GM12878 (cell line): ENCODE results near the gene GORASP2. TPM values are rescaled to one million over a fixed set of nuclear protein-coding genes. Genes with fewer than 3 reads are reported as not detected.

ENCODE experiments used
- ATAC-seq: fragments of 200-7000 bp; cut with Tn5 transposase; 3 replicates; pipeline ENCODE4 v1.9.1; 2020; ENCODE audit warnings: mild to moderate bottlenecking, moderate library complexity
- BruUV-seq: library from RNA; stranded (reverse); fragments of 400-500 nt; replicated peaks from 2 replicates; lab custom pipeline; 2021; lab: Mats Ljungman, UMichigan
- CTCF ChIA-PET: fragments of 300-600 bp; sonication (Branson Sonifier 250); formaldehyde crosslinking; extraction: SDS; loops from one replicate; lab custom pipeline; 2021; ENCODE audit warnings: inconsistent platforms; lab: Yijun Ruan, JAX
- POLR2A ChIA-PET: fragments of 350-600 bp; formaldehyde crosslinking; extraction: SDS; loops from one replicate; lab custom pipeline; 2021; ENCODE audit warnings: inconsistent platforms; lab: Charles Lee
- RAD21 ChIA-PET: fragments of 300-600 bp; sonication (Branson Sonifier 250); formaldehyde crosslinking; loops from one replicate; lab custom pipeline; 2023; ENCODE audit warnings: antibody characterized with exemption; ENCODE audit not compliant: unreplicated experiment; lab: Charles Lee
- SMC1A ChIA-PET: fragments of 300-600 bp; sonication (Branson Sonifier 250); formaldehyde crosslinking; loops from one replicate; lab custom pipeline; 2023; ENCODE audit not compliant: unreplicated experiment, uncharacterized antibody; lab: Charles Lee
- DNase-seq: peaks from one replicate; pipeline ENCODE4 v3.0.0-alpha.2; 2011; ENCODE audit warnings: low read depth, low spot score
- FAIRE-seq: peaks from 3 replicates; lab custom pipeline; 2011; peaks lifted over from hg19 to GRCh38; lab: Jason Lieb, UNC
- H2AFZ ChIP-seq: 2 replicates; pipeline ENCODE4 v1.6.0; 2011; ENCODE audit warnings: low read depth, low read length, control low read depth; ENCODE audit not compliant: control insufficient read depth
- H3K27ac ChIP-seq: 2 replicates; pipeline ENCODE4 v1.5.1; 2011; ENCODE audit warnings: control low read depth; ENCODE audit not compliant: control insufficient read depth, insufficient read depth
- H3K27me3 ChIP-seq, 2 experiments: replicated peaks in 1 of 2; 2 replicates each; pipeline versions ENCODE4 v1.6.0 to v1.6.1; 2011; ENCODE audit warnings: low read length in 1 of 2; ENCODE audit not compliant: control insufficient read depth in 2 of 2, insufficient read depth in 2 of 2
- H3K36me3 ChIP-seq, 2 experiments: 2 replicates each; pipeline ENCODE4 v1.5.1; 2011; ENCODE audit warnings: low read length in 1 of 2; ENCODE audit not compliant: control insufficient read depth in 2 of 2, insufficient read depth in 2 of 2
- H3K4me1 ChIP-seq: 2 replicates; pipeline ENCODE4 v1.6.1; 2011; ENCODE audit warnings: mild to moderate bottlenecking, low read length, moderate library complexity, mixed read lengths; ENCODE audit not compliant: control insufficient read depth, insufficient read depth
- H3K4me2 ChIP-seq: 2 replicates; pipeline ENCODE4 v1.6.0; 2011; ENCODE audit warnings: control low read depth; ENCODE audit not compliant: control insufficient read depth, insufficient read depth
- H3K4me3 ChIP-seq: fragments of 200-600 bp; sonication (generic); 2 replicates; pipeline ENCODE4 v1.5.1; 2016
- H3K79me2 ChIP-seq: 2 replicates; pipeline ENCODE4 v1.6.0; 2011; ENCODE audit warnings: low read length; ENCODE audit not compliant: control insufficient read depth, insufficient read depth
- H3K9ac ChIP-seq: 2 replicates; pipeline ENCODE4 v1.8.0; 2011; ENCODE audit warnings: low read length, control low read depth, mixed read lengths; ENCODE audit not compliant: control insufficient read depth, insufficient read depth
- H3K9me3 ChIP-seq: replicated peaks from 3 replicates; pipeline ENCODE4 v1.5.1; 2011; ENCODE audit warnings: mild to moderate bottlenecking, low read length; ENCODE audit not compliant: control insufficient read depth, insufficient read depth
- H4K20me1 ChIP-seq: 2 replicates; pipeline ENCODE4 v1.6.0; 2011; ENCODE audit not compliant: control insufficient read depth, insufficient read depth
- BRCA1 ChIP-seq: IDR thresholded peaks from 2 replicates; pipeline ENCODE4 v1.6.1; 2011; ENCODE audit warnings: low read depth, low read length, improper control_type of control experiment
- CREM ChIP-seq: IDR thresholded peaks from 2 replicates; pipeline ENCODE4 v1.6.1; 2014; ENCODE audit warnings: antibody characterized with exemption, low read depth
- IKZF2 ChIP-seq, 2 experiments: fragments of 450-650 bp; IDR thresholded peaks; 2 replicates each; pipeline ENCODE4 v1.6.1; 2017; ENCODE audit warnings: mild to moderate bottlenecking in 2 of 2, moderate library complexity in 2 of 2
- MTA2 ChIP-seq: fragments of 450-650 bp; IDR thresholded peaks from 2 replicates; pipeline ENCODE4 v1.6.1; 2016; ENCODE audit warnings: low read depth, mild to moderate bottlenecking, moderate library complexity
- NBN ChIP-seq: fragments of 450-650 bp; IDR thresholded peaks from 2 replicates; pipeline ENCODE4 v1.6.1; 2016
- NFYA ChIP-seq: IDR thresholded peaks from 2 replicates; pipeline ENCODE4 v1.6.1; 2011; ENCODE audit warnings: low read depth, mild to moderate bottlenecking, low read length, improper control_type of control experiment, borderline replicate concordance
- PKNOX1 ChIP-seq: fragments of 450-650 bp; IDR thresholded peaks from 2 replicates; pipeline ENCODE4 v1.6.1; 2016; ENCODE audit warnings: mild to moderate bottlenecking
- POU2F2 ChIP-seq: IDR thresholded peaks from 3 replicates; pipeline ENCODE4 v1.6.1; 2011; ENCODE audit warnings: low read depth, mild to moderate bottlenecking, low read length, borderline replicate concordance
- RAD21 ChIP-seq: IDR thresholded peaks from 2 replicates; pipeline ENCODE4 v1.6.1; 2011; ENCODE audit warnings: mild to moderate bottlenecking, low read depth, low read length, moderate library complexity; ENCODE audit not compliant: insufficient read depth
- REST ChIP-seq: IDR thresholded peaks from 2 replicates; pipeline ENCODE4 v1.6.1; 2012; ENCODE audit warnings: mild to moderate bottlenecking, low read depth, low read length
- SREBF2 ChIP-seq: IDR thresholded peaks from 2 replicates; pipeline ENCODE4 v1.6.1; 2012; ENCODE audit warnings: mild to moderate bottlenecking, low read length
- USF2 ChIP-seq: IDR thresholded peaks from 2 replicates; pipeline ENCODE4 v1.6.1; 2011; ENCODE audit warnings: low read depth, low read length, improper control_type of control experiment, borderline replicate concordance
- ZBTB11 ChIP-seq: fragments of 450-650 bp; formaldehyde crosslinking; IDR thresholded peaks from 2 replicates; pipeline ENCODE4 v1.5.0; 2022; ENCODE audit warnings: mild to moderate bottlenecking, missing genetic modification characterization
- ZSCAN29 ChIP-seq: fragments of 450-650 bp; IDR thresholded peaks from 2 replicates; pipeline ENCODE4 v1.6.1; 2017; ENCODE audit warnings: mild to moderate bottlenecking, moderate library complexity
- WGBS: methylation state at CpG from one replicate; pipeline ENCODE4 v1.1.6; 2016; ENCODE audit warnings: low lambda C conversion rate; ENCODE audit not compliant: insufficient replicate concordance, insufficient coverage; ENCODE audit errors: missing lambda C conversion rate; 5-methylcytosine and 5-hydroxymethylcytosine counted together
- in situ Hi-C: fragments of 300-500 bp; cut with MboI; formaldehyde crosslinking; loops from 9 replicates; pipeline ENCODE4 v1.14.3; 2018; ENCODE audit warnings: mixed read lengths
- intact Hi-C: fragments of 100-400 bp; cut with micrococcal nuclease; formaldehyde crosslinking; loops from one replicate; pipeline ENCODE4 v1.14.2; 2022; ENCODE audit not compliant: unreplicated experiment
- polyA plus RNA-seq, 11 experiments: library from polyadenylated mRNA; depleted of rRNA in 4 of 11; unstranded in 6 of 11; stranded (reverse) in 5 of 11; fragments of >200 nt; fragmentation: Nextera tagmentation in 4 of 11; fragmentation: Illumina TruSeq in 1 of 11; extraction: Ambion mirVana in 4 of 11; extraction: Trizol in 1 of 11; gene quantifications; 1 replicate in 1 of 11; 2 replicates in 10 of 11; pipeline versions ENCODE4 v1.2.1 to v1.2.3, GENCODE V29; 2011 to 2016; ENCODE audit warnings: inconsistent platforms in 2 of 11, missing spikeins in 2 of 11, low read depth in 1 of 11
- total RNA-seq, 4 experiments: library from RNA; depleted of rRNA in 3 of 4; stranded (reverse); fragments of >200 nt in 3 of 4; fragmentation: Illumina TruSeq in 1 of 4; extraction: Trizol in 1 of 4; gene quantifications; 2 replicates each; pipeline versions ENCODE4 v1.2.1 to v1.2.3, GENCODE V29; 2013 to 2021

The GORASP2 gene
- total and polyA plus RNA-seq, 10 of the 15 experiments (the other 5 are each of a cell fraction or from before 2014, with no cell fraction given): 26.3 to 169 (median 103) TPM

GRCh38 chr2:170973225-170973491, 44.1 kb downstream of the GORASP2 start:
- Histone ChIP-seq H3K27ac (0 out of 2 replicates have a peak overlapping the region, but pooled peaks have one; percentile 38), H2AFZ (peak overlapping the region; percentile 84), H4K20me1 (no peaks in the 10 kb centered on the region), H3K4me1 (peaks cover 10% of the 10 kb centered on the region), H3K79me2 (no peaks in the 10 kb centered on the region; the same call in 1 of the 2 replicates), H3K9ac (peak overlapping the region; percentile 84; the same call in 1 of the 2 replicates), H3K27me3 (no peaks in the 10 kb centered on the region), H3K9me3 (no peaks in the 10 kb centered on the region), H3K4me2 (peak overlapping the region; percentile 70), H3K36me3 (no peaks in the 10 kb centered on the region), H3K4me3 (no peak overlapping the region)
- ChIA-PET RAD21 (interaction anchor here (0.5 to 3.8 kb wide), 16 partner anchors 17 to 1133 kb away, joined by 3 to 28 read pairs (median 3); partner anchors contain the start of gene GORASP2), CTCF (interaction anchor here (0.6 to 2.5 kb wide), 39 partner anchors 9 to 1154 kb away, joined by 3 to 46 read pairs (median 4); partner anchors contain the start of genes DCAF17, GAD1, GORASP2 and METTL8), SMC1A (interaction anchor here (0.7 to 2.7 kb wide), 18 partner anchors 11 to 1132 kb away, joined by 3 to 11 read pairs (median 4); partner anchors contain the start of genes GORASP2 and TLK1), POLR2A (interaction anchor here (0.5 to 1.8 kb wide), 4 partner anchors 43 to 181 kb away, joined by 3 to 9 read pairs (median 4); partner anchors contain the start of gene GORASP2)
- FAIRE-seq (no peak), DNase-seq (no peak), ATAC-seq (no peak)
- BruUV-seq: no TSS peak
- in situ Hi-C loops (loop anchor here (10.0 to 25.0 kb wide), 2 partner anchors 464 to 1132 kb away; partner anchors contain the start of genes DCAF17, DLX2 and METTL8), intact Hi-C loops (loop anchor here (1.0 to 5.0 kb wide), 6 partner anchors 44 to 599 kb away; partner anchors contain the start of genes DCAF17, GORASP2 and METTL8)
- WGBS: 0% methylated on average over 12 of the region's 12 CpGs
- TF ChIP-seq IKZF2 (IDR thresholded peaks at IDR 0.05) (peak in 1 of 2 experiments; percentile 59; a peak in 2 of 4 replicates), PKNOX1 (no peak), BRCA1 (no peak), MTA2 (peak; percentile 21; the same call in 1 of the 2 replicates), POU2F2 (no peak), SREBF2 (no peak), RAD21 (no peak), ZBTB11 (CRISPR knock-in tag) (no peak), REST (no peak), USF2 (no peak), CREM (peak; percentile 60; the same call in 1 of the 2 replicates), NBN (0 out of 2 replicates have a peak, but pooled peaks have one; percentile 61), NFYA (no peak), ZSCAN29 (no peak)
